NOMO-1 (cell line): ENCODE results near the gene ADAM8.

Experiments used
- DNase-seq, 2 experiments: peaks; one replicate each; lab custom pipeline; 2025; ENCODE audit not compliant: unreplicated experiment in 2 of 2; lab: John Stamatoyannopoulos, UW

ADAM8 gene

DNA sequence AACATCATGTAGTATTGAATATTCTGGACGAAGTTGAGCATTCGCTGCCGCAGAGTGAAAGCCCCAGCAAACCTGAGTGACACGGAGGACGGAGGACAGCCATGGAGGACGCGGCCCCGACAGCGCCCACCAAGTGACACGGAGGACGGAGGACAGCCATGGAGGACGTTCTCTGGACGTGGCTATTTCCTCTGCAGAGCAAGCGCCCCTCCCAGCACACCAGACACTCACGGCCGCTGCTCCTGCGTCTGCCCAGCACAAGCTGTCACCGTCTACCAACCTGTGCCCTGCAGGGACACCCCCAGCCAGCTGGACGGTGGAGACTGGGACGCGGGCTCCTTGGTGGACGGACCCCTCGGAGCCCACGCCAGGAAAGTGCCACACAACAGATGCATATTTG, 7.3 kb upstream of the ADAM8 start:
- DNase-seq = no peak

DNA sequence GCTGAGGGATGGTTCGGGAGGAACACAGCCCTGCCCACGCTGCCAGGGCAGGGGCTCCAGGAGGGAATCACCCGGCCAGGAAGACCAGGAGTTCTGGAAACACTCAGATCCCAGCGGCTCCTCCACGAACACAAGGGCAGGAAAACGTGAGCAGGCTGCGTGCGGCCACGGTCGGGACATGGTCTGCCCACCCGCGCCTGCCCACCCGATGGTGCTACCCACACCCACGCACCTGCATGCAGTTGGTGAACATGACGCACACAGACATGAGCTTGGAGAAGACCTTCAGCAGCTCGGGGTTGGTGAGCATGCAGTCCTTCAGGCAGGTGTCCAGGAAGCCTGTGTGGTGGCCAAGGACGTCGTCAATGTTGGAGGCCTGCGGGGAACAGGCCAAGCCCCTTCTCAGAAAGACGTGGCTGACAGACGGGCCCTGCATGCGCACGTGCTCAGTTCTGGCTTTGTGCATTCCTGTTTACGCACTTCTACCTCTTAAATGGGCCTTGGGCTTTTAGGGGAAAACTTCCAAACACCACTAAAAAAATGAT, 6.2 kb upstream of the ADAM8 start:
- no peak for DNase-seq

- DNase-seq = no peak
Observed at GRCh38 chr10:133281628-133282372, 5.1 kb upstream of the ADAM8 start.

- DNase-seq = no peak
Observed at GRCh38 chr10:133281084-133281483, 4.4 kb upstream of the ADAM8 start.

DNA sequence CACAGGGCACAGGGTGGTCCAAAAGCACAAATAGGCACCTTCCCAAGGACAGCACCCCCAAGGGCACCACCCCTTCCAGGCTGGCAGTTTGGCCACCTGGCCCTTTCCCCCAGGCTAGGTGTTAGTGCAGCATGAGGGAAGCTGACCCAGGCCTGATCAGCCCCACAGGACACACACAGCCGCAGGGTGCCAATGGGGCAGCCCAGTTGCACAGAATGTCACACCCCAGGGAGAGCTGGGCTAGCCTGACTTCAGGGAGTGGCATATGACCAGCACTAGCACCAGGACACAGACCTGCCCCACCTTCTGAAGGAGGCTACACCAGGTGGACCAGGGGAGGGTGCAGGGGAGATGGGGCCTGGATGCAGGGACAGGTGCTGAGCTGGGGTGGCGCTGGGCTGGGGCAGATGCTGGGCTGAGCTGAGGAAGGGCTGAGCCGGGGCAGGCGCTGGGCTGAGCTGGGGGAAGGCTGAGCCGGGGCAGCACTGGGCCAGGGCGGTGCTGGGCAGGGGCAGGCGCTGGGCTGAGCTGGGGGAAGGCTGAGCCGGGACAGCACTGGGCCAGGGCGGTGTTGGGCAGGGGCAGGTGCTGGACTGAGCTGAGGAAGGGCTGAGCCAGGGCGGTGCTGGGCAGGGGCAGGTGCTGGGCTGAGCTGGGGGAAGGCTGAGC, 3.9 kb upstream of the ADAM8 start:
- no peak for DNase-seq

DNA sequence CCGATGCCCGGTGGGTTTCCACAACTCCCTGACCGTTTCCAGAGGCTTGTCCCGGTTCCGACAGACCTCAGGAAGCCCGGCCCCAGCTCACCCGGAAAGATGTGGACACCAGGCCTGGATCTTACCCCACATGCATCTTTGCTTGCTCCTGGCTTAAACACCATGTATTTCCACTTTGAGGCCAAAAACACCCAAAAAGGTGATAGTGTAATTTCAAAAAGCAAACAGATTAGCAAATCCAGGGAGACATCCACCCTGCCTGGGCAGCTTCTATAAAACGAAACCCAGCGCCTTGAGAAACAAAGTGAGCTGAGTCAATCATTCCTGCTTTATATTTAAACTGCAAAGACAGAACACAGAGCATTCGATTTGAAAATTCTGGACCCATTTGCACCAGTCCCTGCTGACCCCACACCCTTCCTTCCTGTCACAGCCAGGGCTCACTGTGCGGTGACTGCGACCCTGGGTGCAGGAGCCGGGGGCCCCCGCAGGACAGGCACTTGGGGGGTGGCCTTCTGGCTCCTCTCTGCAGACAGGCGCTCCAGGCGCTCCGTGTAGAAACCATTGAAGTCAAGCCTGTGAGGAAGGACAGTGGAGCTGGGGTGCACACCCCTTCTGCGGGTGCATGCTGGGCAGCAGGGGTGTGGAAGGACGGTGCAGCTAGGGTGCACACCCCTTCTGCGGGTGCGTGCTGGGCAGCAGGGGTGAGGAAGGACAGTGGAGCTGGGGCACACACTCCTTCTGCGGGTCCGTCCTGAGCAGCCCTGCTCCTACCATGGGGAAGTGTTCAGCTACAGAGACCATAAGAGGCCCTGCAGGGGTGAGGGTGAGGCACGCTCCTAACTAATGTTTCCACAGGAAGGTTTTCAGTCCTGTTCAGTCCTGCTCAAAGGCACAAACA, 2.9 kb upstream of the ADAM8 start:
- DNase-seq = peak; percentile 69 to 82

GRCh38 chr10:133278577-133279265, 2.1 kb upstream of the ADAM8 start:
- peak; percentile 88 to 92 for DNase-seq

- DNase-seq = peak; percentile 26 to 31
Observed at GRCh38 chr10:133277993-133278576, 1.4 kb upstream of the ADAM8 start.

DNA sequence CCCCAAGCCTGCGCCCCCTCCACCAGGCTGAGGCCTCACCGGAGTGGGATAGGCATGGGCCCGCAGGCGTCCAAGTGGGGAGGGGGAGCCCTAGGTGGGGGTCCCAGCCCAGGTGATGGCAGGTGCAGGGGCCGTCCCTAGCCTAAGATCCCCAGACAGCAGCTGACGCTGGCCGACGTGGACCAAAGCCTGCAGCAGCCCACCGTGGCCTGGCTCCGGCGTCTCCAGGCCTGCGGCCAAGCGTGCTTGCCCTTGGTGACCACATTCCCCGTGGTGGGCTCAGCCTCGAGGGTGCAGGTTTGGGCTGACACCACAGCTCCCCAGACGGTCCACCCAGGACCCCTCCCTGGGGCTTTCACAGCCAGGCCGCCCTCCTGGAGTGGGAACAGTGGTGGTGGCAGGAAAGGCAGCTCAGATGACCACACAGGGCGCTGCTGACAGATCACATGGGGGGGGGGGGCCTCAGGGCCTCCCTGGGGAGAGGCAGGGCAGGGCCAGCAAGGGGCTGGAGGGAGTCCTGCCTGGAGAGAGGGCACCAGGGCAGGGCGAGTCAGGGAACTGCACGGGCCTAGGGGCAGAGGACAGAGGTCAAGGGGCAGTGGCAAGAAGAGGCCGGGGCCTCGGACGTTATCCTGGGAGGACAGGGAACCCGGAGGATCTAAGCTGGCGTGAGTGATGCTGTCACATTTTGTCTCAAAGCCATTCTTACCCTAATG, 767 bp upstream of the ADAM8 start:
- no peak for DNase-seq

DNA sequence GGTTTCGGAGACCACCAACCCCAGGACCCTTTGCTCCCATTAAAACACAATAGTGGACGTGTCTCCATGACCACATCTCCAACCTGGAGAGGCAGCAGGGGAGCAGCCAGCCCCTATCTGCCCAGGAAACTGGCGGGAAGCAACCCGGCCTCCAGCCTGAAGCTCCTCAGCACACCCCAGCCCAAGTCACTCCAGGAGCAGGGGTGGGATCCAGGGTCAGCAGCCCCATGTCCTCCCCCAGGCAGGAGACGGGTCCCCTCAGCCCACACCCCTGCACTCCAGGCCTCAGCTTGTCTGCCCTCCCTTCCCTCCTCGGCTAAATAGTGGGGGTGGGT, 601 bp downstream of the ADAM8 start:
- no peak for DNase-seq

DNA sequence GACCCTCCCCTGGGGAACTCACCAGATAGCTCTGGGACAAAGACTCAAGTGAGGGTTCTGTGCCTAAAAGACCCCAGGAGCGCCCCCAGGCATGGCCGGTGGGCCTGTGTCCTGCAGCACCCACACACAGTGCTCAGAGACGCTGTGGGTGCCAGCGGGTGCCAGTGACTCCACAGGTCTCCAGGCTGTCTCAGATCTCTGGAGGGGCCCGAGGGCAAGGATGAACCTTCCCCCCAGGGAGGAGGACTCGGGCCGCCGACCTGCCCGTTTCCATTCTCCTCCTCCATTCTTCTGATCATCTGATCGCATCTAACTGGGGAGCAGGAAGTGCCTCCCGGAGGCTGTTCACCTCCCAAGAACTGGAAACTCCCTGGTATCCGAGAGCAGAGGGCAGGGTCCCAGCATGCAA, 980 bp downstream of the ADAM8 start:
- DNase-seq = peak in 1 of 2 experiments; percentile 3

DNA sequence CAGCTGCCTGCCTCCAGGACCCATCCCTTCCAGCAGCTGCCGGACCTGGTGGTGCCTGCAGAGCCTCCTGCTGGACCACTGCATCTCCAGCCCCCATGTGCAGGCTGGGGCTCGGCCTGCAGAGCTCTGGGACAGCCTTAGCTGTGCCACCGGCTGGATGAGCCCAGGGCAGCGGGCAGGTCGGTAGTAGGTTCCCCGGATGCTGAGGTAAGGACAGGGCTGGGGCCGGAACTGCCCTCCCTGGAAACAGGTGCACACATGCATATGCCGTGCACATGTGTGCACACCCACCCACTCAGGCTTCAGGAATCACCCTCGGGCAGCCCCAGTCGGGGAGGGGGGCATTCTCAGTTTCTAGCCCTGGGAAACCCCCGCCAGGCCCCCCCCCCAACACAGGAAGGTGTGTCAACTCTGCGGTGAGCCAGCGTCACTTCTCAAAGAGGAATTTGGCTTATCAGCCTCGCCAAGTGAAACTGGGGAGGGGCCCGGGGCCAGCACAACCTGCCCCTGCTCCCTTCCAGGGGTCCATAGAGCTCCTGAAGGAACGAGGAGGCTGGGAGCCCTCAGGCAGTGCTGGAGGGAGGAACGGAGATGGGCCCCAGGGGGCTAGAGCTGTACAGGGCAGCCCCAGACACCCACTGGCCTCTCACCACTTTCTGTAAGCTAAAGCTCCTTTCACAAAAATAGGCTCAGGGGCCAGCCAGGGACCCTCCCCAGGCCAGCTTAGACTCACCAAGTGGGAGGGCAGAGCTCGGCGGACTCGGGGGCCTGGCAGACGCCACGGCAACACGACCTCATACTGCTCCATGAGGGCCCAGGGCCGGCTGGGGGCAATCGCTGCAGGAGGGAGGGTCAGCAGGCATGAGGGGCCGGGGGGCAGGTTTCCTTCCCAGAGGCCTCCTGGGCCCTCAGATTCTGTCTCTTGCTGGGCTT, 1.7 kb downstream of the ADAM8 start:
- peak; percentile 57 to 76 for DNase-seq

DNA sequence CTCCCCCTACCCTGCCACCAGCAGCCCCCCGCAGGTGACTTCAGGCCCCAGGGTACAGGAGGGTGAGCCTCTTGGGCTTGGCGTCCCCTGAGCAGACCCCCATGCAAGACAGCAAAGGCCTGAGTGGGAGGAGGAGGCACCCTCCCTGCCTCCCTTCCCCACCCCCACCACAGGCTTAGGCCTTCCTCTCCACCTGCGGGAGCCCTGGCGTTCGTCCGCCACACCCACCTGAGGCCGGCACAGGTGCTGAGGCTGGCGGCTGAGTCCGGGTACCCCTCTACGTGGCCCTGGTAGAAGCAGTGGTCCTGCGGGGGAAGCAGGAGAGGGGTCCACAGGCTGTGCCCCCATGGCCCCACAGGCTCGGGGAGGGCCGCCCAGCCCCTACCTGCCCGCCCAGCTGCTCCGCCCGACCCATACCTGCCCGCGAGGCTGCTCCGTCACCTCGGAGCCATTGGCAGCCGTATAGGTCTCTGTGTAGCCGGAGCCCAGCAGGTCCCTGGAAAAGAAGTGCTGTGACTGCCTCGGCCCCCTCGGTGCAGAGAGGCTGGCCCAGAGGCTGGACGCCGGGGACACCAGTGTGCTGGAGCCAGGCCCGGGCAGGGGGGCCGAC, 3.0 kb downstream of the ADAM8 start:
- DNase-seq = no peak

DNA sequence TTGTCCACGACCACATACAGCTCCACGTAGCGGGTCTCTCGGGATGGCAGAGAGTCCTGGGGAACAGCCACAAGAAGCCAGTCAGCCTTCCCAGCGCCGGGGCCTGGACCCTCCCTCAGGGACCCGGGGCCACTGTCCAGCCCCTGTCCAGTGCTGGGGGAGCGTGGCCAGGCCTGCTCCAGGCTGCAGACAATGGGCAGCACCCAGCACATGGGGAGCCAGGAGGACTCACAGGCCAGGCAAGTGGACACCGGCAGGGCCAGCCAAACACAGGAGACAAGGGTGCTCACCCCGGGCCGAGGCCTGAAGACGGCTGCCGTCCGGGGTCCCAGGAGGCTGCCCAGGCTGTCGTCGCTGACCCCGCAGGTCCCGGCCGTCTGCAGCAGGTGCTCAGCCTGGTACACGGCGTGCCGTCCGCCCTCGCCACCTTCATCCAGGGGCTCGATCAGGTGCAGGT, 3.7 kb downstream of the ADAM8 start:
- no peak for DNase-seq

DNA sequence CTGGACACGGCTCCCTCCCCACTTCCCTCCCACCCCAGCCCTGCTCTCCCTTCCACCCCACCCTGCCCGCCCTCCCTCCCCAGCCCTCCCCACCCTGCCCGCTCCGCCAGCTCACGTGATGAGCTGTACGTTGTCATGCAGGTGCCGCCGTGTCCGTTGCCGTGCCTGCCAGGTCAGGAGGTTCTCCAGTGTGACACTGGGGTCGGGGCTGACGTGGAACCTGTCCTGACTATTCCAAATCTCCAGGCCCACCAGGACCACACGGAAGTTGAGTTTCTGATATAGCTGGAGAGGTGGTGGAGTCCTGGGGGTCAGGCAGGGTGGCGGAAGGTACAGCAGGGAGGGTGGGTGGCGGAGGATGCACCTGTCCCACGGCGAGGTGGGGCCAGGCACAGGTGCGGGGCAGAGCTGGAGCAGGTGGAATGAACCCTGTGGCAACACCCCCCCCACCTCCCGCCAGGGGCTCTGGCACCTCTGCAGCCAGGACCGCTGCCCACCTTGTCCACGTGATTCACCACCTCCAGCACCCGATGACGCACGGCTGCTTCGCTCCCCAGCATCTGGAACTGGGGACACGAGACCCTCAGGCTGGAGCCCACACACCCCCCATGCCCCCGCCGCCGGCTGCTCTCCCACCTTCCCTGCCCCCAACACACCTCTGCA, 4.2 kb downstream of the ADAM8 start:
- DNase-seq = no peak

- DNase-seq = no peak
Observed at GRCh38 chr10:133271521-133272300, 5.0 kb downstream of the ADAM8 start.

GRCh38 chr10:133270773-133271297, 5.8 kb downstream of the ADAM8 start:
- no peak for DNase-seq
